Measurements from ENCODE around the gene TMEM204. TPM values are rescaled to one million over a fixed set of nuclear protein-coding genes. Genes with fewer than 3 reads are reported as not detected.

TMEM204 gene
- polyA plus RNA-seq, 1 donor from 2014 or later = not detected

DNA sequence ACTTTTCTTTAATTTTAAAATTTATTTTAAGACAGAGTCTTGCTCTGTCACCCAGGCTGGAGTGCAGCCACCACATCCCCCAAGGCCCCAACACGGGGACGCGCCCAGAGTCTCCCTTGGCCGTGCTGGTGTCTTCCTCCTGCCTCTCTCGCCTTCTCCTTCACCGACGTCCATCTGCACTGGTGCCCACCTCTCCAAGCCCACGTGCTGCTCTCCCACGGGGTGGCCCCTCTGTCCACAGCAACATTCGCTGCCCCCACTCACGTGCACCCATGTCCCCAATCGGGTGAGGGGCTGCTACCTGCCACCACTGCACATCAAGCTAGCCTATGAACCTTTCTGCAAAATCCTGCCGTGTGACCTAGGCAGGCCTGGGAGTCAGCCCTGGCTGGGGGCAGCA, 3.1 kb downstream of the TMEM204 start:
- peaks cover 3% of the 10 kb centered on the region for H3K36me3 ChIP-seq (ENCODE audit: insufficient read depth, low read length)
- H3K27ac ChIP-seq (ENCODE audit: low read length) = no peak overlapping the region
- H3K9me3 ChIP-seq (ENCODE audit: low read length) = no peaks in the 10 kb centered on the region

GRCh38 chr16:1537138-1537577, 3.7 kb downstream of the TMEM204 start:
- no peak overlapping the region for H3K4me2 ChIP-seq (ENCODE audit: low read length)

More for the DNA sequence above, 3.1 kb downstream of the TMEM204 start:
- TF ChIP-seq SMC3 (conservative IDR thresholded peaks at IDR 0.05; ENCODE audit: poor library complexity) = no peak
- TF ChIP-seq, protein P1, sequence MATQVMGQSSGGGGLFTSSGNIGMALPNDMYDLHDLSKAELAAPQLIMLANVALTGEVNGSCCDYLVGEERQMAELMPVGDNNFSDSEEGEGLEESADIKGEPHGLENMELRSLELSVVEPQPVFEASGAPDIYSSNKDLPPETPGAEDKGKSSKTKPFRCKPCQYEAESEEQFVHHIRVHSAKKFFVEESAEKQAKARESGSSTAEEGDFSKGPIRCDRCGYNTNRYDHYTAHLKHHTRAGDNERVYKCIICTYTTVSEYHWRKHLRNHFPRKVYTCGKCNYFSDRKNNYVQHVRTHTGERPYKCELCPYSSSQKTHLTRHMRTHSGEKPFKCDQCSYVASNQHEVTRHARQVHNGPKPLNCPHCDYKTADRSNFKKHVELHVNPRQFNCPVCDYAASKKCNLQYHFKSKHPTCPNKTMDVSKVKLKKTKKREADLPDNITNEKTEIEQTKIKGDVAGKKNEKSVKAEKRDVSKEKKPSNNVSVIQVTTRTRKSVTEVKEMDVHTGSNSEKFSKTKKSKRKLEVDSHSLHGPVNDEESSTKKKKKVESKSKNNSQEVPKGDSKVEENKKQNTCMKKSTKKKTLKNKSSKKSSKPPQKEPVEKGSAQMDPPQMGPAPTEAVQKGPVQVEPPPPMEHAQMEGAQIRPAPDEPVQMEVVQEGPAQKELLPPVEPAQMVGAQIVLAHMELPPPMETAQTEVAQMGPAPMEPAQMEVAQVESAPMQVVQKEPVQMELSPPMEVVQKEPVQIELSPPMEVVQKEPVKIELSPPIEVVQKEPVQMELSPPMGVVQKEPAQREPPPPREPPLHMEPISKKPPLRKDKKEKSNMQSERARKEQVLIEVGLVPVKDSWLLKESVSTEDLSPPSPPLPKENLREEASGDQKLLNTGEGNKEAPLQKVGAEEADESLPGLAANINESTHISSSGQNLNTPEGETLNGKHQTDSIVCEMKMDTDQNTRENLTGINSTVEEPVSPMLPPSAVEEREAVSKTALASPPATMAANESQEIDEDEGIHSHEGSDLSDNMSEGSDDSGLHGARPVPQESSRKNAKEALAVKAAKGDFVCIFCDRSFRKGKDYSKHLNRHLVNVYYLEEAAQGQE (IDR thresholded peaks at IDR 0.05; ENCODE audit: borderline replicate concordance) = no peak
- no peak for TF ChIP-seq RAD21 (conservative IDR thresholded peaks at IDR 0.05)
- no peak for TF ChIP-seq TAF1 (IDR thresholded peaks at IDR 0.05; ENCODE audit: low read depth)
- no peak for TF ChIP-seq EZH2 (IDR thresholded peaks at IDR 0.05; ENCODE audit: borderline replicate concordance, insufficient read depth, low read length, poor library complexity, severe bottlenecking)
- TF ChIP-seq MXI1 (conservative IDR thresholded peaks at IDR 0.05; ENCODE audit: poor library complexity, severe bottlenecking) = no peak
- no peak for TF ChIP-seq POLR2AphosphoS5 (IDR thresholded peaks at IDR 0.05)
- TF ChIP-seq, protein P2, sequence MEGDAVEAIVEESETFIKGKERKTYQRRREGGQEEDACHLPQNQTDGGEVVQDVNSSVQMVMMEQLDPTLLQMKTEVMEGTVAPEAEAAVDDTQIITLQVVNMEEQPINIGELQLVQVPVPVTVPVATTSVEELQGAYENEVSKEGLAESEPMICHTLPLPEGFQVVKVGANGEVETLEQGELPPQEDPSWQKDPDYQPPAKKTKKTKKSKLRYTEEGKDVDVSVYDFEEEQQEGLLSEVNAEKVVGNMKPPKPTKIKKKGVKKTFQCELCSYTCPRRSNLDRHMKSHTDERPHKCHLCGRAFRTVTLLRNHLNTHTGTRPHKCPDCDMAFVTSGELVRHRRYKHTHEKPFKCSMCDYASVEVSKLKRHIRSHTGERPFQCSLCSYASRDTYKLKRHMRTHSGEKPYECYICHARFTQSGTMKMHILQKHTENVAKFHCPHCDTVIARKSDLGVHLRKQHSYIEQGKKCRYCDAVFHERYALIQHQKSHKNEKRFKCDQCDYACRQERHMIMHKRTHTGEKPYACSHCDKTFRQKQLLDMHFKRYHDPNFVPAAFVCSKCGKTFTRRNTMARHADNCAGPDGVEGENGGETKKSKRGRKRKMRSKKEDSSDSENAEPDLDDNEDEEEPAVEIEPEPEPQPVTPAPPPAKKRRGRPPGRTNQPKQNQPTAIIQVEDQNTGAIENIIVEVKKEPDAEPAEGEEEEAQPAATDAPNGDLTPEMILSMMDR (IDR thresholded peaks at IDR 0.05; ENCODE audit: poor library complexity, severe bottlenecking) = no peak
- TF ChIP-seq EP300 (conservative IDR thresholded peaks at IDR 0.05; ENCODE audit: poor library complexity, severe bottlenecking) = no peak
- H3K79me2 ChIP-seq (replicated peaks; ENCODE audit: insufficient read depth, low read length) = no peaks in the 10 kb centered on the region
- H3K27me3 ChIP-seq (ENCODE audit: insufficient read depth, low read depth, low read length) = no peaks in the 10 kb centered on the region
- no peaks in the 10 kb centered on the region for H4K20me1 ChIP-seq (ENCODE audit: insufficient read depth)
- H3F3A ChIP-seq (ENCODE audit: insufficient read depth, low read length, poor library complexity, severe bottlenecking) = no peaks in the 10 kb centered on the region
- H2AFZ ChIP-seq (ENCODE audit: low read depth, low read length) = no peak overlapping the region
- no peaks in the 10 kb centered on the region for H3K9me2 ChIP-seq (ENCODE audit: insufficient read depth, low read length)
- H3K9ac ChIP-seq (ENCODE audit: low read length) = no peak overlapping the region
- no peak overlapping the region for H3K4me2 ChIP-seq (ENCODE audit: low read length)
- H3K4me3 ChIP-seq (ENCODE audit: low read length) = no peak overlapping the region

More at GRCh38 chr16:1537138-1537577, 3.7 kb downstream of the TMEM204 start:
- no peaks in the 10 kb centered on the region for H3K27me3 ChIP-seq (ENCODE audit: insufficient read depth, low read depth, low read length)
- H4K20me1 ChIP-seq (ENCODE audit: insufficient read depth) = no peaks in the 10 kb centered on the region
- no peaks in the 10 kb centered on the region for H3K9me2 ChIP-seq (ENCODE audit: insufficient read depth, low read length)
- peaks cover 3% of the 10 kb centered on the region for H3K36me3 ChIP-seq (ENCODE audit: insufficient read depth, low read length)
- H3K4me3 ChIP-seq (ENCODE audit: low read length) = no peak overlapping the region
- H3F3A ChIP-seq (ENCODE audit: insufficient read depth, low read length, poor library complexity, severe bottlenecking) = no peaks in the 10 kb centered on the region
- no peak overlapping the region for H3K27ac ChIP-seq (ENCODE audit: low read length)
- H2AFZ ChIP-seq (ENCODE audit: low read depth, low read length) = no peak overlapping the region
- TF ChIP-seq, protein P2 (IDR thresholded peaks at IDR 0.05; ENCODE audit: poor library complexity, severe bottlenecking) = no peak
- TF ChIP-seq TAF1 (IDR thresholded peaks at IDR 0.05; ENCODE audit: low read depth) (no peak), EZH2 (IDR thresholded peaks at IDR 0.05; ENCODE audit: borderline replicate concordance, insufficient read depth, low read length, poor library complexity, severe bottlenecking) (no peak), EP300 (conservative IDR thresholded peaks at IDR 0.05; ENCODE audit: poor library complexity, severe bottlenecking) (no peak), RAD21 (conservative IDR thresholded peaks at IDR 0.05) (no peak), SMC3 (conservative IDR thresholded peaks at IDR 0.05; ENCODE audit: poor library complexity) (no peak), POLR2AphosphoS5 (IDR thresholded peaks at IDR 0.05) (no peak), MXI1 (conservative IDR thresholded peaks at IDR 0.05; ENCODE audit: poor library complexity, severe bottlenecking) (no peak)
- TF ChIP-seq, protein P1 (IDR thresholded peaks at IDR 0.05; ENCODE audit: borderline replicate concordance) = no peak
- H3K9me3 ChIP-seq (ENCODE audit: low read length) = no peaks in the 10 kb centered on the region
- H3K79me2 ChIP-seq (replicated peaks; ENCODE audit: insufficient read depth, low read length) = no peaks in the 10 kb centered on the region
- no peak overlapping the region for H3K9ac ChIP-seq (ENCODE audit: low read length)

Data from neural cell (in vitro differentiated cells).